K562 (cell line): Measurements from ENCODE around the gene ARHGEF16.

Experiments
- BCLAF1 ChIP-seq, 2 experiments: fragments of 450-650 bp in 1 of 2; IDR thresholded peaks; 2 replicates each; pipeline ENCODE4 v1.6.1; 2011 to 2017; ENCODE audit warnings: low read depth in 2 of 2, antibody characterized with exemption in 1 of 2, borderline replicate concordance in 1 of 2, low read length in 1 of 2, mild to moderate bottlenecking in 1 of 2, mixed read lengths in 1 of 2; ENCODE audit not compliant: control insufficient read depth in 1 of 2
- FOXO4 ChIP-seq: fragments of 450-650 bp; formaldehyde crosslinking; IDR thresholded peaks from 2 replicates; pipeline ENCODE4 v1.4.0; 2020; ENCODE audit warnings: mild to moderate bottlenecking, moderate library complexity
- HES1 ChIP-seq: fragments of 450-650 bp; IDR thresholded peaks from 2 replicates; pipeline ENCODE4 v1.6.1; 2016; ENCODE audit warnings: low read depth, mild to moderate bottlenecking, moderate library complexity
- RAD21 ChIP-seq, 2 experiments: fragments of 250-450 bp in 1 of 2; fragments of 450-650 bp in 1 of 2; sonication (Bioruptor Pico) in 1 of 2; formaldehyde crosslinking in 1 of 2; IDR thresholded peaks in 1 of 2; conservative IDR thresholded peaks in 1 of 2; 2 replicates each; pipeline versions ENCODE4 v1.4.0 to v1.8.0; 2020 to 2022; ENCODE audit warnings: mild to moderate bottlenecking in 2 of 2, moderate library complexity in 1 of 2
- ZBTB7A ChIP-seq: IDR thresholded peaks from 2 replicates; pipeline ENCODE4 v1.6.1; 2011; ENCODE audit warnings: low read depth, mild to moderate bottlenecking, low read length, moderate library complexity, borderline replicate concordance; ENCODE audit not compliant: control insufficient read depth
- TF ChIP-seq, protein P1 (sequence below), 3 experiments: IDR thresholded peaks in 2 of 3; conservative IDR thresholded peaks in 1 of 3; 2 replicates each; pipeline ENCODE4 v1.5.1; 2011 to 2012; ENCODE audit warnings: low read length in 3 of 3, mild to moderate bottlenecking in 3 of 3, control low read depth in 2 of 3, improper control_type of control experiment in 1 of 3, inconsistent platforms in 1 of 3, low read depth in 1 of 3, mixed read lengths in 1 of 3, moderate library complexity in 1 of 3; ENCODE audit not compliant: insufficient read depth in 2 of 3

DNA sequence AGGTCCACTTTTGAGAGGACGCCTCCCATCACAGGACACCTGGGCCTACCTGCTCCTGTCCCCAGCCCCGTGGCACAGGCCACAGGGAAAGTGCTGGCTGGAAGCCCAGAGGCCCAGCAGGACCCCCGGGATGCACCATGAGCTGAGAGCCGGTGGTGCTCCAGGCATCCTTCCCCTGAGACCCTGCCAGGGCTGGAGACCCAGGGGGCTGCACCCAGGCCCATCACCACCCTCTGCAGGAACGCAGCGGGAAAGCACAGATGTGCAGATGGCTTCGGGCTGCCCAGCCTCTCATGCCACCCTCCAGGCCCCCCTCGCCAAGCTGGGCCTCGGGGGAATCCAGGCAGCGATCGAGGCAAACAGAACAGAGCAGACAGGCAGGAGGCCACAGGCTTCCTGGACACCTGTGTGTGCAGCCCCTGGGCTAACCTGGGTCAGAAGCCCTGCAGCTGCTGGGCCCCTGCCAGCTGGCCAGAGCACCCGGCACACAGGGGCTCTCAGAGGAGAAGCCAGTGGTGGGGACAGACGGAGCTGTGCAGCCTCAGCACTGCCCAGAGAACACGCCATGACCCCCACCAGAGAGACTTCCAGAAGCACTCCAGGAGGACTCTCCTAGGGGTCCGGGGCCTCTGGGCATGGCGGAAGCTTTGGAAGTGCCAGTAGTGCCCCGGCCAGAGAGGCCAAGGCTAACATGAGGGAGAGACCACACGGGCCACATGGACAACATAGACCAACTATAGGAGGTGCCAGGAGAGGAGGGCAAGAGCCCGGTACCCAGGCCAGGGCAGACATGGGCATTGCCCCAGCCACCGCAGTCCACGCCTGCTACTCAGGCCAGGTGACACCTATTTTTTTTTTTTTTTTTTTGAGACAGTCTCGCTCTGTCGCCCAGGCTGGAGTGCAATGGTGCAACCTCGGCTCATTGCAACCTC is 71.4 kb downstream of the ARHGEF16 start:
- TF ChIP-seq RAD21 (CRISPR knock-in tag; conservative IDR thresholded peaks at IDR 0.05 in 1 of 2, IDR thresholded peaks at IDR 0.05 in 1 of 2) = no peak
- TF ChIP-seq, protein P1, sequence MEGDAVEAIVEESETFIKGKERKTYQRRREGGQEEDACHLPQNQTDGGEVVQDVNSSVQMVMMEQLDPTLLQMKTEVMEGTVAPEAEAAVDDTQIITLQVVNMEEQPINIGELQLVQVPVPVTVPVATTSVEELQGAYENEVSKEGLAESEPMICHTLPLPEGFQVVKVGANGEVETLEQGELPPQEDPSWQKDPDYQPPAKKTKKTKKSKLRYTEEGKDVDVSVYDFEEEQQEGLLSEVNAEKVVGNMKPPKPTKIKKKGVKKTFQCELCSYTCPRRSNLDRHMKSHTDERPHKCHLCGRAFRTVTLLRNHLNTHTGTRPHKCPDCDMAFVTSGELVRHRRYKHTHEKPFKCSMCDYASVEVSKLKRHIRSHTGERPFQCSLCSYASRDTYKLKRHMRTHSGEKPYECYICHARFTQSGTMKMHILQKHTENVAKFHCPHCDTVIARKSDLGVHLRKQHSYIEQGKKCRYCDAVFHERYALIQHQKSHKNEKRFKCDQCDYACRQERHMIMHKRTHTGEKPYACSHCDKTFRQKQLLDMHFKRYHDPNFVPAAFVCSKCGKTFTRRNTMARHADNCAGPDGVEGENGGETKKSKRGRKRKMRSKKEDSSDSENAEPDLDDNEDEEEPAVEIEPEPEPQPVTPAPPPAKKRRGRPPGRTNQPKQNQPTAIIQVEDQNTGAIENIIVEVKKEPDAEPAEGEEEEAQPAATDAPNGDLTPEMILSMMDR (IDR thresholded peaks at IDR 0.05 in 2 of 3, conservative IDR thresholded peaks at IDR 0.05 in 1 of 3; ENCODE audit: insufficient read depth in 2 of 3, low read depth in 1 of 3, low read length in 3 of 3) = no peak
- no peak for TF ChIP-seq FOXO4 (CRISPR knock-in tag)
- TF ChIP-seq BCLAF1 (IDR thresholded peaks at IDR 0.05; ENCODE audit: borderline replicate concordance in 1 of 2, control insufficient read depth in 1 of 2, low read depth in 2 of 2, low read length in 1 of 2) = no peak
- no peak for TF ChIP-seq ZBTB7A
- TF ChIP-seq HES1 = no peak
